SIG-M5 treated with dmso at 0.1 percent for 504 hours (cell line): ENCODE data around the gene KCNB1.
A peak's percentile ranks its signal among the peaks of the same experiment; 100 is the strongest.

Source experiments
- DNase-seq: peaks from one replicate; lab custom pipeline; 2025; ENCODE audit not compliant: unreplicated experiment; lab: John Stamatoyannopoulos, UW

Gene KCNB1

DNA sequence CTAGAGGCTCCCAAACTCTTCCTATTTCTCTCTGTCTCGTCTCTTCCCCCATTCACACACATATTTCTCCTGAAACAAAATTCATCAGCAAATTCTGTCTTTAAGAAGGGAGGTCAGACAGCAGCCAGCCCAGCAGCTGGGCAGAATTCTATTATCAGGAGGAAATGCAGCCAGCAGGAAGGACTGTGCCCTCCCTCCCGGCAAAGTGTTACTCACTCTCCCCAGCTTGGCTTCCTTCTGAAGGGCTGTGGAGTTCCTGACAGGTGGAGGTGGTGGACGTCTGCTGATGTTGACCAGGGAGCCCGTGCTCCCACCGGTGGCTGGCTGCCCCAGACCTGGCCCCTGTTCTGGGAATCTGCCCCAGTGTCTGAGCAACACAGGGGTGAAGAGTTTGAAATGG, 37.3 kb downstream of the KCNB1 start:
- no peak for DNase-seq

DNA sequence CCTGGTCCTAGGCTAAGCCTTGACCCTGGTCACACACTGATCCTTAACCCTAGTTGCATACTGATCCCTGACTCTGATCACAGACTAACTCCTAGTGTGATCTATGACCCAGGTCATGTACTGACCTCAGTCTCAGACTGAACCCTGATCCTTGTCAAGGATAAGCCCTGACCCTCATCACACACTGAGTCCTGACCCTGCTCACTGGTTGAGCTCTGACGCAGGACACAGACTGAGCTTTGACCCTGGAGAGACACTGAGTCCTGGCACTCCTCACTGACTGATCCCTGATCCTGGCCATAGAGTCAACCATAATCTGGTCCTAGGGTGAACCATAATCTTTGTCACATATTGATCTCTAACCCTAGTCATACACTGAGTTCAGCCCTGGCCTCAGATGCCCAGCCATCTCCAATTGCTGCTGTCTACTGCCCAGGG, 37.9 kb downstream of the KCNB1 start:
- no peak for DNase-seq

DNA sequence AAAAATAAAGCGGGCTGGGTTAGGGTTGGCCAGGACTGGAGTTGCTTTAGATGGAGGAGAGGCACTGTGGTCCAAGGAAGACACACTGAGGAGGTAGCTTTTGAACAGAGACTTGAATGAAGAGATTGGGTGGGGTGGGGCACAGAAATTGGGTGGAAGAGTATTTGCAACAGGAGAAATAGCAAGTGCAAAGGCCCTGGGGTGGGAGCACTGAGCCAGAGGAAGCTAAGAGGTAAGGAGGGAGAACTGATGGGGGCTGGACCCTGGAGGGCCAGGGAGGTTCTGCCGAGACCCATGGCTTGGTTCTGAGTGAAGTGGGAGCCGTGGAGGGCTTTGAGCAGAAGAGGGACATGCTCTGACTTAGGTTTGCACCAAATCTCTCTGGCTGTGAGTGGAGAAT, 45.4 kb downstream of the KCNB1 start:
- no peak for DNase-seq

DNA sequence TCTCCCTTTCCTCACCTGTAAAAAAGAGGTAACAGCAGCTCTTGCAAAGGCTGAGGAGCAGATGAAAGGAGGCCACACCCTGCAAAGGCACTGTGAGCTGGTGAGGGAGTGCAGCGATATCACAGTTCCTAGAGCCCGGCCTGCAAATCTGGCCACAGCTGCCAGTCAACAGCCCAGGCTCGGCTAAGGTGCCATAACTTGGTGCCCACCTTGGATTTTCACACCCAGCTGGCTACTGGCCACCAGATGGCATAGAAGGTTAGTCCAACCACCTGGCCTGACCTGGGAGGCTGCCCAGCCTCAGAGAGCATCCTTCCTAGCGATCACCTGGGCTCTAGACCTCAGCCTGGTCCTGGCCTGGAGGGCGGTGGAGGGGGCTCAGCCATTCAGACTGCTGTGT, 46.8 kb downstream of the KCNB1 start:
- DNase-seq, result no peak

DNA sequence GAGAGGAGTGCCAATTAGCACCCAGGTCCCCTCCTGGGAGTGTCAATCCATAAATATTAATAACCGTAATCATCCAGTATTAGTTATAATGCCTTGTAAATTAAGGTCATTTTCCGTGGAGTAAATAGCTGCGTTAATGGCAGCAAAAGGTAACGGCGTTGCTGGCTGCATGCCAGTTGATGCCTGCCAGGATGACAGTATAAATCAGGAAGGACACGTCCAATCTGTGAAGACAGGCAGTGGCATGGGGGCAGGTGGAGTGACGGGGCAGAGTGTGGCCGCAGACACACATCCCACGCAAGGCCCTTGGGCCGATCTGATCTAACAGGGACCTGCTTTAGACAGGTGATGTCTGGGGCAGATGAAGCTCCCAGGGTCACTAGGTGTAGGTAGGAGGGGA, 49.1 kb downstream of the KCNB1 start:
- DNase-seq, result no peak

DNA sequence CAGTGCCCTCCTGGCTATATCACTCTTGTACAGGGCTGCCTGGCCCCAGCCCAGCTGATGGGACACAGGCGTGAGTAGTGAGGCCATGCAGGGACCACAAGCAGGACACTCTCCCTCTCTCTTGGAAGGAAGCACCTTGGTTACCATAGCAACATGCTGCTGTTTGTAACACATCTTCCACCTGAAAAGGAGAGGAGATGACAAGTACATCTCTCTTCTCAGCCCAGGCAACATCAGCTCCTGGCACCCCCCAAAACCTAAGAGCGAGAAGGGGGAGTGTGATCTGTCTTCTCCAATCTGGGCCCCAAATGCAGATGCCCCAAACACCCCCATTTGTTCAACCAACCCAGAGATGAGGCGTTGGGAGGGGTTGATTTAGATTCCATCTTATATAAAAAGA, 49.9 kb downstream of the KCNB1 start:
- DNase-seq, result no peak

DNA sequence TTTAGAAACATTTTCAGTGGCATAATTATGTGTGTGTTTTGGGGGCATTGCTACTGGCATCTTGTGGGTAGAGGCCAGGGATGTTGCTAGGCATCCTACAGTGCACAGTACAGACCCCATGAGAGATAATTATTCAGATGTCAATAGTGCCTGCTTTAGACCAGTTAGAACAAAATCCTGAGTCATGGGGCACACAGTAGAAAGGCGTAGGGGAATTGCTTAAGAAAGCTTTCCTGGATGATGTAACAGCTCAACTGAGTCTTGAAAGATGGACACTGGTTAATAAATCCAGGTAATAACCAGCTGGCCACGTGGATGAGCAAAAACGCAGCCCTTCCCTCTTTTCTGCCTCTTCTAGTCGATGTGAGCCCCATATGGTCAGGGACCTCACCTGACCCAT, 51.1 kb downstream of the KCNB1 start:
- DNase-seq, result peak; percentile 16

DNA sequence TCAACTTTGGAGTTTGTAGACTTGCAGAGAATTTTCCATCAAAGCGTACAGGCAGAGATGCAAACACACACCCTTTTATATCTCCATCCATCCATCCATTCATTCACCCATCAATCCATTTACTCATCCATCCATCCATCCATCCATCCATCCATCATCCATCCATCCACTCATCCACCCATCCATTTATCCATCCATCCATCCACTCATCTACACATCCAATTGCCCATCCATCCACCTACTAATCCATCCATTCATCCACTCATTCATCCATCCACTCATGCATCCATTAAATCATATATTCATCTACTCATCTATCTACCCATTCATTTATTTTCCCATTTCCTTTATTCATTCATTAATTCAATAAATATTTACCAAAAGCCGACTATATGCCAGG, 52.1 kb downstream of the KCNB1 start:
- DNase-seq, result no peak

DNA sequence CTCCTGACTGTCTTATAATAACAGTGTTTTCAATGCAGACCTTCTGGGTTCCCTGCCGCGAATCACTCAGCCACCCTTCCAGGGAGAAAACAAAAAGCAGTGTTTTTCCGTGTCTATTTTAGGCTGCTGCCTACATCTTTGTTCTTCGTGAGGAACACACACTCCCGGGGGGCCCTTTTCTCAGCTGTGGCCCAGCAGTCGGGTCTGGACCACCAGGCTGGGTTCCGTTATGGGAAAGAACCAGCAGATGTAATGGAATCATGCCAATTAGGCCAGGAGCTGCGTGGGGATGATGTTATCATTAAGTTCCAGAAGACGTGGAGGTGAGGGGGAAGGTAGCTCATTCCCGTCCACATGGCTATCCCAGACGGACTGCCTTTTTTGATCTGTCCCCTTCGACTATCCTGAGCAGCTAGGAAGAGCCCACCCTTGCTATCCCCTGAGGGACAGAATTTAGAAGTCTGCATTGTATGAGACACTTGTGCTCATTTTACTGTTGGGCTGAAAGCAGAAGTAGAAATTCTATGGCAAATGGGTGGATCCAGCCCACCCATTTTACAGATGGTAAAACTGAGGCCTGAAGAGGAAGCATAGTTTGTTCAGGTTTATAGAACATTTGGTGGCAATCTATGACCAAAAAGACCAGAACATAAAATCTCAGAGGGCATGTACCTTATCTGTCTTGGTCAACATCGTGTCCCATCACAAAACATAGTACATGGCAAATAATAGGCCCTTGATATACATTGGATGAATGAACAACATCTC, 54.5 kb downstream of the KCNB1 start:
- no peak for DNase-seq

DNA sequence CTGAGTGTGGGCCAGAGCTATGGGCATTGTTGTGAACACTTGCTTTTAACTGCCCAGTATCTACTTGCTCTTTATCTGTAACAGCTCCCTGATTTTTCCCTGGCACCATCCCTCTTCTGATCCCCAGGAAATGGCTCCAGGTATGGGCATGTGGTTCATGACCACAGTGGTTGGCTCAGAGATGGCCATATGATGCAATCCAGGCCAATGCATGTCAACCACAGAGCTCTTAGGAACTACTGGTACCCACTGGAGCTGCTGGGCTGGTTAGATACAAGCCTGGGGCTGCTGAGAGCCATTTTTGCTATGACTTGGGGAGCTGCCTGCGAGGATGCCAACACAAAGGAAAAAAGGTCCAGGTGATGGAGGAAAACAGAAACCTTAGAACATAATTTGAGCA, 55.6 kb downstream of the KCNB1 start:
- DNase-seq, result no peak

DNA sequence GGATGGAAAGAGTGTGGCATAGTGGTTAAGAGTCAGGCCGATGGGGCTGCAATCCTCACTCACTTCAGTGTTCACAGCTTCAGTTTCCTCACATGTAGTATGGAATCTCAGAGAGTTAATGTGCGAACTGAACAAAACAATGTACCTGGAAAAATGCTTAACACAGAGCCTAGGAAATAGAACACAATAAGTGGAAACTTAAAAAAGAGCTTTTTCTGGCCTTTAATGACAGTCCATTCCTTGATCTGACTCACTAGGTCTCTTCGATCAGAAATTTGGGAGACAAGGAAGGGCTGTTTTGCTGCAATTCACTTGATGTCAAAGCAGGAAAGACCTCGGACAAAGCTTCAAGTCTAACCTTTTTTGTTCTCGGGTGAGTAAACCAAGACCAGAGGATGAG, 56.1 kb downstream of the KCNB1 start:
- no peak for DNase-seq

DNA sequence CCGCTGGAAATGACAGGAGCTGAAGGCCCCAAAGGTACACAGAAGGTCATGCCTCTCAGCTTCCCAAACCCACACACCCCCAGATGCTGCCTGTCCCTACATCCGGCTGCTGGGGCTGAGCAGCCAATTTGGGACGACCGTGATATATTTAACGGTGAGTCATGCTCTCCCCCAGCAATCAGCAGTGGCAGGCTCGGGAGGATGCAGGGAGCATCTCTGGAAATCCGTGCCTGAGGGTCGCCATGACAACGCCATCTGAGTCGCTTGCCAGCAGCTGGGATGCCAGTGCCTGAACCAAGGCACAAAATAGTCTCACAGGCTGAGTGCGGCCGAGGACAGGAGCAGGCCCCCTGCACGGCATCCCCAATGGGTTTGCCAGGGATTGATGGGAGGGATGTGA, 57.9 kb downstream of the KCNB1 start:
- DNase-seq, result no peak

DNA sequence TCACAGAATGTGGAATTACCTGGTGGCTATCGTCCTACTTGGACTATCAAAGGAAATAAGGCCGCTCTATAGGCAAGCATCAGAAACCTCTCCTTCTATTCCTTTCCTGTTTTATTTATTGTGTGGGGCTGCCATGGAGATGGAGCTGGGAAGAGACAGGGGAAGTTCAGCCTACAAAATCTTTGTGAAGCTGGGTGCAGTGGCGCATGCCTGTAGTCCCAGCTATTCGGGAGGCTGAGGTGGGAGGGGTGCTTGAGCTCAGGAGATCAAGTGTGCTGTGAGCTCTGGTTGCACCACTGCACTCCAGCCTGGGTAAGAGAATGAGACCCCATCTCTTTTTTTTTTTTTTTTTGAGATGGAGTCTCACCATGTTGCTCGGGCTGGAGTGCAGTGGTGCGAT, 60.3 kb downstream of the KCNB1 start:
- no peak for DNase-seq

DNA sequence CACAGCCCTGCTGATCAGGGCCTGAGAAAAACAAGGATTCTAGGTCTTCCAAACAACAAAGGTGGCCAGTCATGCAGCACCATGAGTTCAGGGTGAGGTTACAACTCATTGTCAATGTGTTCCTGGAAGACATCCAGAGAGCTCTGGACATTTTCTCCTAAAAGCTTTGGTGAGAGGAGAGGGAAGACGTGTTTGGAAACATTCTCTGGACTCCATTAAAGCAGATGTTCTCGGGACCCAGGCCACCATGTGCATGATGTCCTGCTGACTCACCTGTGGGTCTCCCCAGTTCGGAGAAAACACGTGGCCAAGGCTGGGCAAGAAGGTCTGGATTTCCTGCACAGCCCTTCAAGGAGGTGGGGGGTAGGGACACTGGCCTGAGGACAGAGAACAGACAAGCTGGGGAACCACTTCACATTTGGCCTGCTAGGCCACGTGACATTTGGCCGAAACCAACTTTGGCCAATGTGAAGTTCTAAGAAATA, 61.6 kb downstream of the KCNB1 start:
- no peak for DNase-seq

DNA sequence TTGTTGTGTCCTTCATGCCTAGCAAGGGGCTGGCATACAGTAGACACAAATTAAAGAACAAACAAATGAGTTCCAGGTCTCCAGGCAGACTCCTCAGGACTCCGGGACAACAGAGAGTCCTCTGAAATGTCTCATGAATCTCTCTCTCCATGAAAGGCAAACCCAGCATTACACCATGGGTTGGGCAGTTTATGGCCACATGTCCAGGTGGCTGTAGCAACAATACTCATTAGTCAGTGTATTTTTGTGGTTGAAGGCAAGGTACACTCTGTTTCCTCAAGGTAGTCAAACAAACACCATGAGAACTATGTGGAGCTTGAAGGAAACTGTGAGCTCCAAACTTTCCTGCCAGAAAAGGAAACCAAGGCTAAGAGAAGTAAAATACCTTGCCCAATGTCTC, 62.2 kb downstream of the KCNB1 start:
- no peak for DNase-seq

DNA sequence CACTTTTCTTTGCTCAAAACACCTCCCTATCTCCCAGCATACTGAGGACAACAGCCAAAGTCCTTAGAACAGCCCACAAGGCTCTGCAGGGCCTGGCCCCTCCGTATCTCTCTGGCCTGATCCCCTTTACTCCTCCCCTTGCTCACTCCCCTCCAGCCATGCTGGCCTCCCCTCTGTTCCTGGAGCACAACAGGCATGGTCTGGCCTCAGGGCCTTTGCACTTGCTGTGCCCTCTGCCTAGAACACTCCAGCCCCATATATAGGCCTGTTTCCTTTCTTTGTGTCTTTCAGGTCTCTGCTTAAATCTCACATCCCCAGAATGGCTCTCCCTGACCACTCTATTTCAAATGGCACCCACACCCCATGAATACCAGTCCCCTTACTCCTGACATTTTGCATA, 62.7 kb downstream of the KCNB1 start:
- no peak for DNase-seq

DNA sequence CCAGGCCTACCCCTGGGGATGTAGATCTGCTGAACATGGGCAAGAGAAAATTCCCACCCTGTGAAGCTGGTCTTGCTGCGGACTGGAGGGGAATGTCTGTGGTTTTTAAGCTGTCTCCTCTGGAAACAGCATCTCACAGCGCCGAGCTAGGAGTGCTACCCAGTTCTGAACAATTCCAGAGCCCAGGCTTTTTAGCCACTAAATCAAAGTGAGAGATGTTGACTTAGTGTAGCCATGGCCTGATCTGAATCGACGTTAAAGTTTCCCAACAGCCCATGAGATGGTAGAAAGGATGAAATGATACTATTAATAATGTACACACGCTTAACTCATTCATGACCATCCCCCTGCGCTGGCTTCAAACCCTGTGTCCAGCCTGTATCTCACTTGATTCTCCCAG, 63.7 kb downstream of the KCNB1 start:
- DNase-seq, result no peak

DNA sequence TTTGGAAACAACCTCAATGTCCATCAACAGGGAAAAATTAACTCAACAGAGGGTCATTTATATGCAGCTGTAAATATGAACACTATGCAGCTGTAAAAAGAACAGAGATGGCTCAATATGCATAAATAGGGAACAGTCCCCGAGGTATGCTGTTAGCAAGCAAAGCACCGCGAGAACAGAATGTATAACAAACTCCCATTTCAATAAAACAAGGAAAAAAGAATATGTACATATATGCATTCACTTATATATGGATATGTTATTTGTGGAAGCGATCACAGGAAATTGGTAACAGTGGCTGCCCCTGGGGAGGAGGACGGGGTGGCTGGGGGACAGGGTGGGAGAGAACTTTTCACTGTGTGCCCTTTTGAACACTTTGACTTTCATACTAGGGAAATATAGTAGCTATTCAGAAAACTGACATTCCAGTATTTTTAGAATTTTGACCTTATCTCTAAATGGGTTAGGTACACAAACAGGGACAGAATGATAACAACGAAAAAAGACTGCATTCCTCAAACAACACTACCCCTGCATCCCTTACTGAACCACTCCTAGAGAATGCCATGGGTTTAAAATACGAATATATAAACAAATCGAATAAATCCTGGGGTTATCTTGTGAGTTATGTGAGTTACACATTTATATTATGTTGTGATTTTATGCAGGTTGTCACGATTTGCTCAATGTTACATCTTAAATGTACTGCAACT, 64.5 kb downstream of the KCNB1 start:
- no peak for DNase-seq

DNA sequence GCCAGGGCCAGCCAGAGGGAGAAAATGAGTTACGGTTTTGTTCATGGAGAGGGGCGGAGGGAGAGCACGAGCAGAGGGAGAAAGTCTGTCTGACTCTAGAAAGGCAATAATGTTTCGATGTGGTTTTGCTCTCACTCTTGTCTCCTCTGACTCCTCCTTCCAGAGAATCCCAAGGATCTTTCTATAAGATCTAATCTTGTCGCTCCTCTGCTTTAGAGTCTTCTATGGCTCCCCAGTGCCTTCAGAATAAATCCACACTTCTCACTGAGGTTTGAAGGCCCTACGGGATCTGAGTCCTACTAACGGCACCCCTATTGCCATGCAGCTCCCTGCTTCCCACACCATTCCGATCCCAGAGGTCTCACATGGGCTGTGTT, 66.8 kb downstream of the KCNB1 start:
- DNase-seq, result no peak

DNA sequence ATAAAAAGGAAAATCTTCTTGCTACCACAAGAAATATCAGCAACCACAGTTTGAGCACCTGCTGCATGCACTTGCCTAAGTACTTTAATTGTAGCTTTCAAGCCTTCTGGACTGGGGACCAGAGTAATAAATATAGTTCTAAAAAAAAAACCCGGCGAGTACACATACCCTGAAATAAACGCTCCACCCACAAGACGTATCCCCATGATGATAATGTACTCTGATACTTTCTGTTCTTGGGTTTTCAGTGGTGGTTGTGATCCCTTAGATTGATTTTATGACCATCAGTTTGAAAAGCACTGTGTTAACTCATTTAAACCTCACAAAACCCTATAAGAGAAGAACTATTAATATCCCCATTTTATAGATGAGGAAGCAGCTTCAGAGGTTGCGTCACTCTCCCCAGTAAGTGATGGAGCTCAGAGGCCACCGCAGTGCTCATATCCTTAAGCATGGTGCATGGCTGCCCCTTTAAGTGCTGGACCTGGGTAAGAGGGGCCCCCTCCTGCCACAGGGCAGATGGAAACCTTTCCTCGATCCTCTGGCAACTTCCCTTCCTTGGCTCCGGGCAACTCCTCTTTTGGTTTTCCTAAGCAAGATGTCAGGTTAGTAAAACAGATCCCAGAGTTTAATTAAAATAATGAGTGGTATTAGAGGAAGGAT, 67.3 kb downstream of the KCNB1 start:
- DNase-seq, result peak; percentile 90

DNA sequence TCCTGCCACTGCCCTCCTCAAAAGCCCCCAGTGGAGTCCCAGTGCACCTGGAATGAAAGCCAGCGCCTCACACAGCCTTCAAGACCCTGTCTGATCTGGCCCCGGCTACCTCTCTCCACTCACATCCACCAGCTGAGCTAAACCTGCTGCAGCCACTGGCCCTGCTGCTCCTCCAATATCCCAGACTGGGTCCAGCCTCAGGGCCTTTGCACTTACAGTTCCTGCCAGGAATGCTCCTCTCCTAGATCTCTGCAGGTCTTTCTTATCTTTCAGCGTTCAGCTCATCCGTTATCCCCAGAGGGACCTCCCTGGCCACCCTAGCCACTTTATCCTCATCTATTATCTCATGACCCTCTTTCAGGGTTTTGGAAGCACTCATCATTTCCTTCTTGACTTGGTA, 68.8 kb downstream of the KCNB1 start:
- DNase-seq, result no peak

DNA sequence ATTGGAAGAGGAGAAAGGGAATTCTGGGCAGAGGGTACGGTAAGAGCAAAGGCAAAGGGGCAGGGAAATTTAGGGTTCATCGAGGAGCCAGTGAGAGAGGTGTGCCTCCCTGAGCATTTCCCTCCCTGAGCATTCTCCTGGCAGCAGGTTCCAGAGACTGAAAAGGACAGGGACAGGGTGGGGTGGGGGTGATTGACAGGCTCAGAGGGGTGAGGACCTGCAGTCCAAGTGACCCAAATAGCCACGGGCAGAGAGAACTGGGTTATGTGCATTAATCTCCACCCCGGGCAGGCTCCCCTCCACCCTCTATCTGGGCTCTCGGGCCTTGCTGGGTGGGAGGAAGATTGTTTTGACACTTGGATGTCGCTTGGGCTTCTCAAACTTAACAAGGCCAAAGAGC, 69.5 kb downstream of the KCNB1 start:
- DNase-seq, result no peak
